LHCN-M2 (cell line): ENCODE results near the gene NHERF2. TPM values are rescaled to one million over a fixed set of nuclear protein-coding genes. Genes with fewer than 3 reads are reported as not detected.
"Not testable (repeated sequence)": the region's sequence is repeated elsewhere in the genome, so short reads cannot be mapped to it uniquely, and the experiment has no call there.

Experiments used
- DNase-seq: peaks from one replicate; pipeline ENCODE4 v3.0.0-alpha.2; 2012; ENCODE audit warnings: low read depth
- total RNA-seq: library from RNA; depleted of rRNA; stranded (reverse); fragments of >200 nt; gene quantifications from 2 replicates; pipeline ENCODE4 v1.2.3, GENCODE V29; 2014

Gene NHERF2
- total RNA-seq, 1 experiment from 2014 or later = 7.3 TPM

DNA sequence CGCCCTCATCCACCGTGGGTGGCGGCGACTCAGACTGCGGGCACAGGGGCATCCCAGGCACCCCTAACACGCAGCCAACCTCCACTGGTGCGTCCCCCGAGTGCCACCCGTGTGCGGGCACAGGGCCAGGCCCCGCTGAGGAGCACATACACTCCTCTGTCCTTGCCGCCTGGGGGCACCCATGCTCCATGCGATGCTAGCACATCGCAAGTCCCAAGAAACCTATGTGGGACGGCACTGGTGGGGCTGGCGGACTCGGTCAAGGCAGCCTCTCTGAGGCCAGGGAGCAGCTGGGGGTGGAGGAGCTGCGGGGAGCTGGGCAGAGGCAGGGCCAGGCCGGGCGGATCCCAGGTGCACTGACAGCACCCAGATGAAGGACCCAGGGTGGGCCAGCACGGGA is 21.1 kb upstream of the NHERF2 start:
- no peak for DNase-seq

DNA sequence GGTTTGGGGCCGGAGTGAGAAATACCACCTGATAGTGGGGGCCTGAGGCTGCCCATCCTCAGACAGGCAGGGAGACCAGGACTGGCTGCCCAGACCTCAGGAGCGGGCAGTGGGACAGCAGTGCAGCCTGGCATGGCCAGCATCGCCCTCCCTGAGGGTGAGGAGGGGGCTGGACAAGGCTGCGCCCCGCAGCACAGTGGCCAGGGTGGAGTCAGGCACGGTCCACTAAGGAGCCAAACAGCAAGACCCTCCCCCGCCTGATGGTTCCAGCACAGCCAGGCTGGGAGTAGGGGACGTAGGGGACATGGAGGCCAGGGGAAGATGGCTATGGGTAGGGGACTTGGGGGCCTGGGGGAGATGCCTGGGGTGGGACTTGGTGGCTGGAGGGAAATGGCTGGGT is 20.4 kb upstream of the NHERF2 start:
- DNase-seq = no peak

DNA sequence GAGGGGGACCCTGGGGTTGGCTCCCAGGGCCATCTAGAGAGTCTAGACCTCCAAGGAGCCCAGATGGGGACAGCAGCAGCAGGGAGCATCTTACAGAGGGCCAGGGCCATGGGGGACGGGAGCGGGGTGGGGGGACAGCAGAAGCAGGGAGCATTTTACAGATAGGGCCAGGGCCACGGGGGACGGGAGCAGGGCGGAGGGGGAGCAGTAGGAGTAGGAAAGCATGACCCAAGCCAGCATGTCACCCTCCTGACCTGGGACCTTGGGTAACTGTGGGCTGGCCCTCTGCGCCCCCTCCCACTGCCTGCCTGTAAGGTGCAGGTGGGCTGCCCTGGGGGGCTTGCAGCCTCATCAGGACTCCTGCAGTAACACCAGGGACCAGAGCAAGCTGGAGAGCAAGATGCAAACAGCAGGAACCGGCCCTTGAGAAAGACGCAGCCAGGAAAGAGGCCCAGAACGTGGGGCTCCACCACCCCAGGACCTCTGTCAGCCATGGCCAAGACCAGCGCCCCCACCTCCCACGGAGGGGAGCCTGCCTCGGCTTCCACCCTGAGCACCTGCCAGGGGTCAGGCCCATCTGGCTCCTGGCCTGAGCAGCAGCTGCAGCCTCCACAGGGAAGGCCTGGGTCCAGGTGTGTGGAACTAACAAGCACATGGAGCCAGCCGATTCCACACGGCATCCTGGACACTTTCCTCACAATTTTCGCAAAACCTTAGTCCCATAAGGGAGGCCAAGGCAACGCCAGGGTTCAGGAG is 19.4 kb upstream of the NHERF2 start:
- no peak for DNase-seq

DNA sequence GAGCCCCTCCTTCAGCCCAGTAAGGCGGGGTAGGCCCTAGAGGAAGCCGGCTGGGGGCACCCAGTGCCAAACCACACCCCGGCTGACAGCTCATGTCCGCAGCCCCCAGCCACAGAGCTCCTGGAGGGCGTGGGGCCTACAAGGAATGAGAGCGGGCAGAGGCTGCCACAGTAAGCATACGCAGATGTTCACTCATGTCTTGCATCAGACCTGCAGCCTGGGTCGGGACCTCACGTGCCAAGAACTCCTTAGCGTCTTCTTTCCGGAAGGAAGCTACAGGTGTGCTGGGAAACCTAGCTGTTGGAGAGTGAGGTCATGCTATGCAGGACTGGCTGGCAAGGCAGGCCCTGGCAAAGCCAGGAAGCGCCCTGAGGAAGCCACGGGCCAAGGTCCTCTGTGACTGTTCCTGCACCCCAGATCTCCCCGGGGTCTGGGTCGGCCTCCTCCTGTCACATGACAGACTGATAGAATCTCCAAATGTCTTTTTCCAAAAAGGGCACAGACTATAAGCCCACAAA is 18.6 kb upstream of the NHERF2 start:
- peak; percentile 75 for DNase-seq

DNA sequence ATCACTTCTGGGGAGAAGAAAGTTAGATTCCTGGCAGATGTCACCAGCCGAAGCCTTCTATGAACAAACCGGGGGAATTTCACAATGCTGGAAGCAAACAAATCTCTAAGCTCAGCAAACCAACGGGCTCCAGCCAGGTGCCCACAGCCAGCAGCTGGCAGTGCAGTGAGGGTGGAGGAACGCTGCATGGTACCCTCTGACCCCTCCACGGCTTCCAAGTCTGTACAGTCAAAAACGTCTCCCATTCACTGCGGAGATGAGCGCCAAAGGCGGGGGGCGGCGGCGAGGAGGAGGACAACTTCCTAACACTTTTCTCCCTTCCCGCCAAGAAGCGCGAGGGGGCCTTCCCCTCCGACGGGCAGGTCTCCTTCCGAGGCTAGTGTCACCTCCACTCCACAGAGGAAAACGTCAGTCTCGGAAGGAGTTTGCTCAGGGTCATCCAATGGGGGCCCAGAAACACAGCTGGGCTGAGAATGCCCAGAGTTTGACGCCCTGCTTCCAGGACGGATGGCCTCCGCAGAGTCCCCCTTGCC is 18.0 kb upstream of the NHERF2 start:
- peak; percentile 59 for DNase-seq

DNA sequence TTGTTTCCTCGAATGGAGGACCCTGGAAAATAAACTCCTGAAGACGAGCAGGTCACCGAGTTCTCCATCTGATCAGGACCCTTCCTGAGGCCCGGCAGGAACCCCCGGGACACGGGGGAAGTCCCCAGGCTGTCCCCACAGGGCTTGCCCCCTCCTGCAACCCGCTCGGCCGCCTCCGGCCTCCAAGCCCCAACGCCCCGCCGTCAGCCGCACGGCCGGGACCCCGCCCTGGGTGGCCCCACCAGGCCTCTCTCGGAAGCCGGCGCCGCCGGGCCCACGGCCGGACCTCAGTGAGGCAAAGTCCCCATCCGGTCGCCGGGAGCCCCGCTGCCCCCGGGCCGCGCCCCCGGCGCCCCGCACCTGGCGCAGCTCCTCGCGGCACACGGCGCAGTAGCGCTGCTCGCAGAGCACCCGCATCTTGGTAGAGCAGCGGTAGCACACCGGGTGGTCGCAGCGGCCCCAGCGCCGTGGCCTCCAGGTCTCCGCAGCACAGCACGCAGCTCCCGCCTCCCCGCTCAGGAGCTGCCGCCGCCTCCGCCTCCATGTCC is 17.5 kb upstream of the NHERF2 start:
- DNase-seq = no peak

DNA sequence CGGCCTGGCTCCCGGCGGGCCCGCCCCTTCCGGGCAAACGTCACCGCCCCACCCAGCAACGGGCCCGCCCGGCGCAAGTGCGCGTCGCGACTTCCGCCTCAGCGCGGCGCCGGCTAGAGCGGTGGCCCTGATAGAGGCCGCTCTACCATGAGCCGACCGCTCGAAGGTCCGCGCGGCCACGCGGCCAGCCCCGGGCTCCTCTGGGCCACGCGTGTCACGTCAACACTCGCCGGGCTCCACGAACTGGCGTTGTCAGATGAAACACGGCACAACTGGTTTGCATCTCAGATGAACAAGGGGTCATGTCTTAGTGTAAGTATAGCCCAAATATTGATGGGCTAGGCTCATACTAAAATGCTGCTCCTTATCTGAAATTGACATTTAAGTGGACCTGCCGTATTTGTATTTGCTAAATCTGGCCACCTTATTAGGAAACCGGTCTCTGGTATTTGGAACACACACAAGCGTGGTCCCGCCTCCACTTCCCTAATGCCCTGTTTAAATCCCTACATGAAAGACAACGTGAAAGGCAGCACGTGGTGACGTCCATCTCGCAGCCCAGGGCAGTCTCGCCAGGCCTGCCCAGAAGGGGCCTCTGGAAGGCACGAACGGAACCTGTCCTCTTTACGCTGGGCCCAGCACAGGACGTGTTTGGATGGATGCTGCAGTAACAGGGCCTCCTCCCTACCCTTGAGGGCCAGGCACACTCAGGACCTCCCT is 16.8 kb upstream of the NHERF2 start, which contains the start of gene ZNF598:
TSS of gene ZNF598 (minus strand) at position 31 of the 720 bp plus-strand sequence.
- DNase-seq = peak; percentile 85

DNA sequence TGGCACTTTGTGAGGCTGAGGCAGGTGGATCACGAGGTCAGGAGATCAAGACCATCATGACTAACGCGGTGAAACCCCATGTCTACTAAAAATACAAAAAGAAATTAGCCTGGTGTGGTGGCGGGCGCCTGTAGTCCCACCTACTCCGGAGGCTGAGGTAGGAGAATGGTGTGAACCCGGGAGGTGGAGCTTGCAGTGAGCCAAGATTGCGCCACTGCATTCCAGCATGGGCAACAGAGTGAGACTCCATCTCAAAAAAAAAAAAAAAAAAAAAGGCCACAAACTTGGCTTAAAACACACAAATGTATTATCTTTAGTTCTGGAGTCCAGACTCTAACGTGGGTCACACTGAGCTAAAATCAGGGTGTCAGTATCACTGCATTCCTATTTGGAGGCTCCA is 15.0 kb upstream of the NHERF2 start:
- DNase-seq = not testable (repeated sequence)

DNA sequence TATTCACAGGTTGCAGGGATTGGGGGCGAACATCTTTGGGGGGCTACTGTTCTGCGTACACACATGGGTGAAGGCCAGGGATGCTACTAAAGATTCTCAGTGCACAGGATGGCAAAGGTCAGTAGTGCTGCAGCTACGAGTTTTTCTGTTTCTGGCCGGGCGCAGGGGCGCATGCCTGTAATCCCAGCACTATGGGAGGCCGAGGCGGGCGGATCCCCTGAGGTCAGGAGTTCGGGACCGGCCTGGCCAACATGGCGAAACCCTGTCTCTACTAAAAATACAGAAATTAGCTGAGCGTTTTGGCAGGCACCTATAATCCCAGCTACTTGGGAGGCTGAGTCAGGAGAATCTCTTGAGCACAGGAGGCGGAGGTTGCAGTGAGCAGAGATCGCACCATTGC is 13.2 kb upstream of the NHERF2 start:
- DNase-seq = no peak

DNA sequence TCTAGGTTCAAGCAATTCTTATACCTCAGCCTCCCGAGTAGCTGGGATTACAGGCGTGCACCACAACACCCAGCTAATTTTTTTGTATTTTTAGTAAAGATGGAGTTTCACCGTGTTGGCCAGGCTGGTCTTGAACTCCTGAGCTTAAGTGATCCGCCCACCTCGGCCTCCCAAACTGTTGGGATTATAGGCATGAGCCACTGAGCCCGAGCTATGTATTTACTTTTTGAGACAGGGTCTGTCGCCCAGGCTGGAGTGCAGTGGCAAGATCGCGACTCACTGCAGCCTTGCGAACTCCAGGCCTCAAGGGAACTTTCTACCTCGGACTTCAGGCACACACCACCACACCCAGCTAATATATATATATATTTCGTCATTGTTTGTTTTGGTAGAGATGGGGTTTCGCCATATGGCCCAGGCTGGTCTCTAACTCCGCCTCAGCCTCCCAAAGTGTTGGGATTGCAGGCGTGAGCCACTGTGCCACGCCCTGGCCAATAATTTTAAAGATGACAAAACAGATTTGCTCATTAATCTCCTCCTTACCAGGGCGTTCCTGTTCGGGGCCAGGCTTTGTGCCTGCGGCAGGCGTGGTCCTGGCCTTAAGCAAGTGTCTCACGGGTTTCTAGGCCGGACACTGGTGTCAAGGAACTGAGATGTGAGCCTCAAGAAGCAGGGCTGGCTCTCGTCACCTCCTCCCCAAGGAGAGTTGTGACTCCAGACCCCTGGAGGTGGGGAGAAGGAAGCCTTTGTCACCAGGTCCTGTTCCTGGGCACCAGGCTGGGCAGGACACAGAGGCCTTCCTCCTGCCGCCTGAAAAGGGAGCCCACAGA is 11.4 kb upstream of the NHERF2 start:
- no peak for DNase-seq

DNA sequence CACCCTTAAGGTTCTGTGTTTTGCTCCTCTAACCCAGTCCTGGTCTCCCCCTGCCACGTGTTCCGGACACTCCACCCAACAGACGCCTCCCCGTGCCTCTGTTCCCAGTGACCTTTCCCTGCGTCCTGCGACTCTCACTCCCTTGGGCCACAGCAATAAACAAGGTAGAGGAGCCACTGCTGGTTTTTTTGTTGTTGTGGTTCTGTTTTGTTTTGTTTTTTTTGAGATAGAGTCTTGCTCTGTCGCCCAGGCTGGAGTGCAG is 10.8 kb upstream of the NHERF2 start:
- no peak for DNase-seq

DNA sequence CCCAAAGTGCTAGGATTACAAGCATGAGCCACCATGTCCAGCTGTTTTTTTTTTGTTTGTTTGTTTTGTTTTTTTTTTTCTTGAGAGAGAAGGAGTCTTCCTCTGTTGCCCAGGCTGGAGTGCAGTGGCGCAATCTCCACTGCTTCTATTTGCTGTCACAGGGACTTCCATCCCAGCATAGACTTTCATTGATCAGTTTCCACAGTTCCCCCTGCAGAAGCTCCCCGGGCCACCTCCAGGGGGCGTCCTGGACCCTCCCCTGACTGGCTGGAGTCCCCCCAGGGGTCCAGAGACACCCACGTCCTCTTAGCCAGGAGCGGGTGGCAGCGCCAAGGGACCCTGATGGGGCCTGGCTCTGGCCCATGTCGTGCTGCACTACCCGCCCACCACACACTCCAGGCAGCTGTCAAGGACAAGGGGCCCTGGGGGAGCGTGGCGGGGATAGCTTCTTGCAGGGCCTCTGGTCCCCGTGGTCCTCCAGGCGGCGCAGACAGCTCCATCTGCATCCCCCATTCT is 10.2 kb upstream of the NHERF2 start:
- DNase-seq = no peak

DNA sequence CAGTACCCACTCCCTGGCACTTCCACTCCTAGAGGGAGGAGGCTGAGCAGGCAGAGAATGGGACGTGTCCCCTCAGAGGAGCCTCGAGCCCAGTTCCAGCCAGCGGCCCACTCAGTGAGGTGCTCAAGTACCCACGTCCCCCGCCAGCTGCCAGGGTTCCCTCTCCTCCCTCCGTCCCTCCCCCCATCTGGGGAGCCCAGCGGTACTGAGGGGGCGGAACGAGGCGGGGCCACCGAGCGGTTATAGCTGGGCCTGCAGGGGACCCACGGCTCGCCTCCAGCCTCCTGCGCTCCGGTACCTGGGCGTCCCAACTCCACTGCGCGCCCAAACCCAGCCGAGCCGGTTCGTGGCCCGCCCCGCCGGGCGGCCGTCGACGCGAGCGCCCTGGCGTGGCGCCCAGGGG is 7.2 kb upstream of the NHERF2 start, which contains the start of gene NPW:
TSS of gene NPW (plus strand) at position 268 of the 403 bp plus-strand sequence.
- DNase-seq = no peak

DNA sequence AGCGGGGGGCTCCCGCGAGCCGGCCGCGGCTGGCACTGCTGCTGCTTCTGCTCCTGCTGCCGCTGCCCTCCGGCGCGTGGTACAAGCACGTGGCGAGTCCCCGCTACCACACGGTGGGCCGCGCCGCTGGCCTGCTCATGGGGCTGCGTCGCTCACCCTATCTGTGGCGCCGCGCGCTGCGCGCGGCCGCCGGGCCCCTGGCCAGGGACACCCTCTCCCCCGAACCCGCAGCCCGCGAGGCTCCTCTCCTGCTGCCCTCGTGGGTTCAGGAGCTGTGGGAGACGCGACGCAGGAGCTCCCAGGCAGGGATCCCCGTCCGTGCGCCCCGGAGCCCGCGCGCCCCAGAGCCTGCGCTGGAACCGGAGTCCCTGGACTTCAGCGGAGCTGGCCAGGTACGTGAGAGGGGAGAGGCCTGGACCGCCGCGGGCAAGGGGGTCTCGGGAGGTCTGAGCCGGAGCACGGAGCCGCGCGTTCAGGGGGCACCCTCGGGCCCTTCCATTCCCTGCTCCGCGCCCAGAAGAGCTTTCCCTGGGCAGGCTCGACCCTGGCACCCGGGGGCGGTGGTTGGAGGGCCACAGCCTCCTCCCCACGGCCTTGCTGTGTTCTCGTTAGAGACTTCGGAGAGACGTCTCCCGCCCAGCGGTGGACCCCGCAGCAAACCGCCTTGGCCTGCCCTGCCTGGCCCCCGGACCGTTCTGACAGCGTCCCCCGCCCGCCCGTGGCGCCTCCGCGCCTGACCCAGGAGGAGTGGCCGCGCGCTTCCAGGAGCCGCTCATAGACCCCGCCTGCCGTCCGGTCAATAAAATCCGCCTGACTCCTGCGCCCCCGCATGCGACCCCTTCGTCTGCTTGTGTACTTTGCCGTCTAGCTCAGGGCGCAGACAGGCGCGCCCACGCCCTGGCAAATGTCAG is 6.5 kb upstream of the NHERF2 start:
- no peak for DNase-seq

DNA sequence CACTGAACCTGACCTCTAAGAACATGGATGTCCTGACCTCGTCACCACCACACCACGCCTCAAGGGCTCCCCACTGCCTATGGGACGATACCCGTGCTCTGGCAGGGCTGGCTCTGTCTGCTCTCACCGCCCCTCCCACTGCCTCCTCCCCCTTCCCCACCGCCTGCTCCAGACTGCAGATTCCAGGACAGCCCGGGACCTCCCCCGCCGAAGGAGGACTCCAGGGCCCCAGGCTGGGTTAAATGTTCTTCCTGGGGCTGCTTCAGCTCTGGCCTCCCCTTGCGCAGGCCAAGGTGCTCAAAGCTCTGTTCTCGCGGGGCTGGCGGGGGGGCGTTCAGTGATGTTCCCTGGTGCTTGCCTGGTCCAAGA is 4.0 kb upstream of the NHERF2 start:
- DNase-seq = peak; percentile 43

DNA sequence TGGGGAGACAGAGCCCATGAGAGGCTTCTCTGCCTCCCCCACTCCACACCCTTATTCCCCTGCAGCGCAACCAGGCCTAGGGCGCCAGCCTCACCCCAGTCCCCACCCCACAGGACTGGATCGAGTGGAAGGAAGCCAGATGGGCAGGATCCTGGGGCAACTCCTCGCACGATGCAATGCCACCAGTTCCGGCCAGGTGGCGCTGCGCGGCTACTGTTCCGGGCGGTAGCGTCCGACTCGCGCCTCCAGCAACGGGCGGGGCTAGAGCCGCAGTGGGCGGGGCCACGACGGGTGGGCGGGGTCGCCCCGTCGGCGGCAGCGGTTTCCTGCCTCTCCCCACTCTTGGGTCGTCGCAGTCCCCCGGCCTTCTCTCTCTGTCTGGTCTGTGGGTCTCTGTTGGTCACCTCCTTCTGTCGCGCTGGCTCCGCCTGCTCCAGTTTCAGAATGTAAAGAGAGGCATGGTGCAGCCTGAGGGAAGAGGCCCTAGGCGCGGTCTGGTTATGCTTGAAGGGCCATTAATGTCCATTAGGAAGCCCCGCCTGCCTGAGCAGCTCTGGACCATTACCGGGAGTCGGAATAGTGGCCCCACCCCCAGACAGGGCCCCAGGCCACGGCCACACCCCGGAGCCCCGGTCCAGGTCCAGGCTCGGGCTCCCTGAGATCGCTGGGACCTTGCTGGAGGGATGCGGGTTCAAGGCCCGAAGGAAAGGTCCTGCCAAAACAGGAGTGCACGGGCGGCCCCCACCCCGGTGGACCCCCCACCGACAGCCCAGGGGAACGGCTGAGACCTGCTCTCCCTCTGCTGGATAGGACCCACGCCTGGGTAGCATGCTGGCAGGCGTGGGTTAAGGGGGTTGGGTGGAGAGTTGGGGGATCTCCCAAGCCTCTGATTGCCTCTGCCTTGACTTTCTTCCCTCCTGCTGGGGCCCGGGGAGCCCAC is 3.3 kb upstream of the NHERF2 start:
- DNase-seq = peak; percentile 76

DNA sequence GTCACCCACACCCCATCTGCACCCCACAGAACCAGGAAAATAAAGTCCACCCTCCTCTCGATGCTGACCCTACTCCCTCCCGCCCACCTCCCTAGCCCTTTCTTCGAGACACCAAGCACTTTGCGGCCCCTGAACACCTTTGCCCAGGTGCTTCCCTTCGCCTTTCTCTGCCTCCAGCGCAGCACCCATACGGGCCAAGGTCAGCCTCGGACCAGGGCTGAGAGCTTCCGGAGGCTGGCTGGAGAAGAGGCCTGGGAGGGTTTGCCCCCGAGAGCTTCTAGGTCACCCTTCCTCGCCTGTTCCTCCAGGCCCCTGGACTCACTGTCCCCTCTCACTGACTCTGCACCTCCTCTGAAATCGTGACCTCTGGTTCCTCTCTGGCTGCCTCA is 2.7 kb upstream of the NHERF2 start:
- no peak for DNase-seq

DNA sequence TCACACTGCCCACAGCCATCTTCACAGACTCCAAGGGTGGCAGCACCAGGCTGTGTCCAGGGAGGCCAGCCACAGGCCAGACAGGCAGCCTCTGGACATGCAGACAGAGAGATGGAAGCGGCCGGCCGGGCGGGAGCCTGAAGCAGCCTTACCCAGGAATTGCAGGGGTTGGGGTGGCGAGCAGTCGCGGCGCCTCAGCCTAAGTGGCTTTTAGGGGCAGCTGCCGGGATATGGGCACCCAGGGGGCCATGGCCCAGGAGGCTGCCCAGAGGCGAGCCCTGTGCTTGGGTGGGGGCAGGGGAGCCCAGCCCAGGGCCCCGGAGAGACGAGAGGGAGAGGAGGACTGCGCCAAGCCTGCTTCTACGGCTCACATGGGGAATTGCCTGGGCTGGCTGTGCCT is 1.5 kb upstream of the NHERF2 start:
- DNase-seq = no peak

DNA sequence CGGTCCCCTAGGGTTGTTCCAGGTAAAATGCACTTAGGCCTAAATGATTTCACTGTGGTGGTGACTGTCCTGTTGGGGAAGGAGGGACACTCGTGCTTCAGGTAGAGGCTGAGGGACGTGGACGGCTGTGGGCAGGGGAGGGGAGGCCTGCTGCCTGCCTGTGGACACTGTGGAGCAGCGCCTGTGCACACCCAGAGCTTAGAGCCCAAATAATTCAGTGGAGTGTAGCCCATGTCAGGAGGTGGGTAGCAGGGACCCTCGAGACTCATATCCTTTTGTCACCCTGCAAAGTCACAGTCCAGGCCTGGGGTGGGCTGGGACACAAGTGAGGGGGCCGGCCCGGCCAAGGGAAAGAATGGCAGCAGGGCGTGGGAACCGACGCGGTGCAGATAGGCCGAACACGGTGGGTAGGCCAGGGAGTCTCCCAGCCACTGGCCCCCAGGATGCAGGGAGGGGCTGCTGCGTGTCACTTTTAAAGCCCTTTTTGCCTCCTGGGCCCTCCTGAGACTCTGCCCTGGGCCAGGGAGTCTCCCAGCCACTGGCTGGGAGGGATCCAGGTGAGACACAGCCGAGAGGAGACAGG is 733 bp upstream of the NHERF2 start:
- no peak for DNase-seq
